HCT116 (cell line): ENCODE results near the gene HLA-DOA. TPM values are rescaled to one million over a fixed set of nuclear protein-coding genes. Genes with fewer than 3 reads are reported as not detected.

Experiments
- ATAC-seq: fragments of 200-7000 bp; cut with Tn5 transposase; 2 replicates; pipeline ENCODE4 v1.9.1; 2020; ENCODE audit warnings: mild to moderate bottlenecking, moderate library complexity
- BruUV-seq: library from RNA; stranded (reverse); fragments of 400-500 nt; replicated peaks from 2 replicates; lab custom pipeline; 2021; lab: Mats Ljungman, UMichigan
- CTCF ChIA-PET: fragments of 300-600 bp; sonication (Branson Sonifier 250); formaldehyde crosslinking; loops from one replicate; lab custom pipeline; 2021; ENCODE audit warnings: antibody characterized with exemption; lab: Charles Lee
- POLR2A ChIA-PET: fragments of 300-600, 350-600 bp; sonication (Branson Sonifier 250); formaldehyde crosslinking; loops from one replicate; lab custom pipeline; 2021; ENCODE audit warnings: antibody characterized with exemption; lab: Charles Lee
- RAD21 ChIA-PET, 2 experiments: fragments of 300-600 bp; sonication (Branson Sonifier 250); formaldehyde crosslinking; loops; one replicate each; lab custom pipeline; 2023; ENCODE audit warnings: low total read pairs in 2 of 2; ENCODE audit not compliant: uncharacterized antibody in 2 of 2, unreplicated experiment in 2 of 2, low non-redundant PET in 1 of 2; lab: Charles Lee
- DNase-seq: peaks from one replicate; pipeline ENCODE4 v3.0.0-alpha.2; 2010; ENCODE audit warnings: low read depth, low spot score
- H2AFZ ChIP-seq: fragments of 200-600 bp; shearing (Covaris generic), sonication (generic); 2 replicates; pipeline ENCODE4 v1.6.1; 2017; ENCODE audit warnings: low read depth, mixed run types, mixed read lengths, antibody characterized with exemption, low read length; ENCODE audit not compliant: poor library complexity, severe bottlenecking
- H3K27ac ChIP-seq: 2 replicates; pipeline ENCODE4 v1.5.1; 2012; ENCODE audit warnings: low read depth, low read length
- H3K27me3 ChIP-seq: fragments of 200-600 bp; sonication (generic); 2 replicates; pipeline ENCODE4 v1.6.1; 2016; ENCODE audit warnings: mixed run types, low read length, mixed read lengths; ENCODE audit not compliant: insufficient read depth
- H3K36me3 ChIP-seq, 2 experiments: fragments of 200-500 bp in 1 of 2; fragments of 200-600 bp in 1 of 2; sonication (Bioruptor generic) in 1 of 2; sonication (generic) in 1 of 2; 2 replicates each; pipeline versions ENCODE4 v1.5.1 to v1.6.1; 2014 to 2016; ENCODE audit warnings: low read length in 2 of 2, inconsistent platforms in 1 of 2, mixed read lengths in 1 of 2, mixed run types in 1 of 2; ENCODE audit not compliant: insufficient read depth in 2 of 2, control insufficient read depth in 1 of 2
- H3K4me1 ChIP-seq, 2 experiments: fragments of 200-600 bp in 1 of 2; sonication (generic) in 1 of 2; 2 replicates each; pipeline versions ENCODE4 v1.5.1 to v1.6.1; 2012 to 2017; ENCODE audit warnings: low read length in 2 of 2, inconsistent platforms in 1 of 2, mild to moderate bottlenecking in 1 of 2, mixed read lengths in 1 of 2, mixed run types in 1 of 2, moderate library complexity in 1 of 2; ENCODE audit not compliant: insufficient read depth in 2 of 2, control insufficient read depth in 1 of 2
- H3K4me2 ChIP-seq: fragments of 200-600 bp; sonication (generic); 2 replicates; pipeline ENCODE4 v1.6.1; 2017; ENCODE audit warnings: mixed run types, low read length, mixed read lengths
- H3K4me3 ChIP-seq, 2 experiments: fragments of 200-600 bp in 1 of 2; sonication (generic) in 1 of 2; replicated peaks in 1 of 2; 2 replicates each; pipeline ENCODE4 v1.5.1; 2011 to 2016; ENCODE audit warnings: low read length in 2 of 2, control low read depth in 1 of 2, low read depth in 1 of 2, mild to moderate bottlenecking in 1 of 2, mixed read lengths in 1 of 2, mixed run types in 1 of 2
- H3K79me2 ChIP-seq: fragments of 200-600 bp; sonication (generic); 2 replicates; pipeline ENCODE4 v1.6.1; 2017; ENCODE audit warnings: mild to moderate bottlenecking, mixed run types, low read length, moderate library complexity, mixed read lengths; ENCODE audit not compliant: insufficient read depth
- H3K9ac ChIP-seq: fragments of 200-600 bp; sonication (generic); 2 replicates; pipeline ENCODE4 v1.6.1; 2016; ENCODE audit warnings: low read length, mixed read lengths
- H3K9me2 ChIP-seq: fragments of 200-600 bp; sonication (generic), shearing (Covaris generic); 2 replicates; pipeline ENCODE4 v1.6.1; 2017; ENCODE audit warnings: mixed run types, mild to moderate bottlenecking, moderate library complexity; ENCODE audit not compliant: insufficient read depth
- H3K9me3 ChIP-seq, 2 experiments: fragments of 200-500 bp in 1 of 2; fragments of 200-600 bp in 1 of 2; sonication (Bioruptor generic) in 1 of 2; sonication (generic) in 1 of 2; 2 replicates each; pipeline ENCODE4 v1.6.1; 2014 to 2017; ENCODE audit warnings: low read length in 2 of 2, mixed read lengths in 2 of 2, inconsistent platforms in 1 of 2, low read depth in 1 of 2, mild to moderate bottlenecking in 1 of 2, mixed run types in 1 of 2, moderate library complexity in 1 of 2; ENCODE audit not compliant: control insufficient read depth in 1 of 2, insufficient read depth in 1 of 2
- H4K20me1 ChIP-seq: fragments of 200-600 bp; sonication (generic), shearing (Covaris generic); 2 replicates; pipeline ENCODE4 v1.6.1; 2017; ENCODE audit warnings: mixed run types, mild to moderate bottlenecking, moderate library complexity; ENCODE audit not compliant: insufficient read depth
- CBX3 ChIP-seq: IDR thresholded peaks from 2 replicates; pipeline ENCODE4 v1.6.1; 2012; ENCODE audit warnings: low read depth
- CEBPB ChIP-seq: IDR thresholded peaks from 2 replicates; pipeline ENCODE4 v1.6.1; 2012; ENCODE audit warnings: low read depth
- EGR1 ChIP-seq: IDR thresholded peaks from 2 replicates; pipeline ENCODE4 v1.6.1; 2012; ENCODE audit warnings: low read depth
- ELF1 ChIP-seq: IDR thresholded peaks from 2 replicates; pipeline ENCODE4 v1.6.1; 2012; ENCODE audit warnings: low read depth, borderline replicate concordance
- EZH2phosphoT487 ChIP-seq: fragments of 200-600 bp; IDR thresholded peaks from 2 replicates; pipeline ENCODE4 v1.6.1; 2018; ENCODE audit warnings: antibody characterized with exemption, borderline replicate concordance
- JUND ChIP-seq: IDR thresholded peaks from 2 replicates; pipeline ENCODE4 v1.6.1; 2012
- POLR2AphosphoS5 ChIP-seq: IDR thresholded peaks from 2 replicates; pipeline ENCODE4 v1.6.1; 2011; ENCODE audit warnings: mild to moderate bottlenecking, low read depth, low read length, moderate library complexity
- RAD21 ChIP-seq: IDR thresholded peaks from 2 replicates; pipeline ENCODE4 v1.6.1; 2012; ENCODE audit warnings: low read depth, mild to moderate bottlenecking
- SP1 ChIP-seq: IDR thresholded peaks from 2 replicates; pipeline ENCODE4 v1.6.1; 2012; ENCODE audit warnings: low read depth
- SRF ChIP-seq: IDR thresholded peaks from 2 replicates; pipeline ENCODE4 v1.6.1; 2012; ENCODE audit warnings: low read depth
- YY1 ChIP-seq: IDR thresholded peaks from 2 replicates; pipeline ENCODE4 v1.6.1; 2011; ENCODE audit warnings: low read length, low read depth, moderate library complexity, mild to moderate bottlenecking; ENCODE audit not compliant: insufficient replicate concordance; ENCODE audit errors: extremely low read depth
- ZBTB33 ChIP-seq: IDR thresholded peaks from 2 replicates; pipeline ENCODE4 v1.6.1; 2011; ENCODE audit warnings: mild to moderate bottlenecking, low read length, moderate library complexity; ENCODE audit not compliant: insufficient replicate concordance; ENCODE audit errors: extremely low read depth
- ZFX ChIP-seq: fragments of 450-650 bp; IDR thresholded peaks from 2 replicates; pipeline ENCODE4 v1.6.1; 2017
- ZNF274 ChIP-seq: fragments of 200-500 bp; sonication (Bioruptor generic); IDR thresholded peaks from 2 replicates; pipeline ENCODE4 v1.6.1; 2014; ENCODE audit warnings: mild to moderate bottlenecking, low read depth, low read length, inconsistent platforms
- intact Hi-C: fragments of 100-400 bp; cut with micrococcal nuclease; formaldehyde crosslinking; loops from 2 replicates; pipeline ENCODE4 v1.10.0; 2022
- total RNA-seq: library from RNA; stranded (reverse); gene quantifications from one replicate; pipeline ENCODE4 v1.2.1, GENCODE V29; 2021; ENCODE audit not compliant: unreplicated experiment
- TF ChIP-seq, protein P1 (sequence below), 3 experiments: fragments of 200-600 bp in 1 of 3; sonication (generic) in 1 of 3; IDR thresholded peaks in 2 of 3; conservative IDR thresholded peaks in 1 of 3; 2 replicates each; pipeline ENCODE4 v1.5.1; 2012 to 2017; ENCODE audit warnings: low read depth in 2 of 3, low read length in 2 of 3, antibody characterized with exemption in 1 of 3, borderline replicate concordance in 1 of 3, control low read depth in 1 of 3, mild to moderate bottlenecking in 1 of 3, mixed read lengths in 1 of 3, mixed run types in 1 of 3, moderate library complexity in 1 of 3; ENCODE audit not compliant: insufficient read depth in 1 of 3

Gene HLA-DOA
- total RNA-seq, 1 experiment from 2014 or later, result 0.39 TPM

DNA sequence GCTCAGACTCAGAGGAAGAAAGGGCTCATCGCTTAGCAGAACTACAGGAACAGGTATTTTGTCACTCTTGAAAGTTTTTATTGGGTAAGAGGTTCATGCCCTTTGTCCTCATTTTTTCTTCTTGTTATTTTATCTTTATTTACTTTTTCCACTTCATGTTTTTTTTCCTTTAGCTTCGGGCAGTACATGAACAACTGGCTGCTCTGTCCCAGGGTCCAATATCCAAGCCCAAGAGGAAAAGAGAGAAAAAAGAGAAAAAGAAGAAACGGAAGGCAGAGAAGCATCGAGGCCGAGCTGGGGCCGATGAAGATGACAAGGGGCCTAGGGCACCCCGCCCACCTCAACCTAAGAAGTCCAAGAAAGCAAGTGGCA is 31.5 kb downstream of the HLA-DOA start:
- Histone ChIP-seq H3K4me1 (peaks cover 5 to 18% of the 10 kb centered on the region in 2 experiments; a peak in 3 of 4 replicates), H3K9ac (no peak overlapping the region), H3K27me3 (no peaks in the 10 kb centered on the region), H4K20me1 (peaks cover 92% of the 10 kb centered on the region), H3K4me3 (no peak overlapping the region), H3K36me3 (peaks cover 77 to 85% of the 10 kb centered on the region in 2 experiments), H3K79me2 (peaks cover 79% of the 10 kb centered on the region), H3K9me3 (no peaks in the 10 kb centered on the region), H2AFZ (no peak overlapping the region), H3K27ac (no peak overlapping the region), H3K9me2 (no peaks in the 10 kb centered on the region), H3K4me2 (no peak overlapping the region)
- no TSS peak for BruUV-seq
- ATAC-seq (no peak), DNase-seq (no peak)
- TF ChIP-seq SRF, result no peak
- TF ChIP-seq SP1, result no peak
- no peak for TF ChIP-seq ELF1
- TF ChIP-seq YY1, result no peak
- TF ChIP-seq ZBTB33, result no peak
- TF ChIP-seq JUND, result no peak
- TF ChIP-seq, protein P1, sequence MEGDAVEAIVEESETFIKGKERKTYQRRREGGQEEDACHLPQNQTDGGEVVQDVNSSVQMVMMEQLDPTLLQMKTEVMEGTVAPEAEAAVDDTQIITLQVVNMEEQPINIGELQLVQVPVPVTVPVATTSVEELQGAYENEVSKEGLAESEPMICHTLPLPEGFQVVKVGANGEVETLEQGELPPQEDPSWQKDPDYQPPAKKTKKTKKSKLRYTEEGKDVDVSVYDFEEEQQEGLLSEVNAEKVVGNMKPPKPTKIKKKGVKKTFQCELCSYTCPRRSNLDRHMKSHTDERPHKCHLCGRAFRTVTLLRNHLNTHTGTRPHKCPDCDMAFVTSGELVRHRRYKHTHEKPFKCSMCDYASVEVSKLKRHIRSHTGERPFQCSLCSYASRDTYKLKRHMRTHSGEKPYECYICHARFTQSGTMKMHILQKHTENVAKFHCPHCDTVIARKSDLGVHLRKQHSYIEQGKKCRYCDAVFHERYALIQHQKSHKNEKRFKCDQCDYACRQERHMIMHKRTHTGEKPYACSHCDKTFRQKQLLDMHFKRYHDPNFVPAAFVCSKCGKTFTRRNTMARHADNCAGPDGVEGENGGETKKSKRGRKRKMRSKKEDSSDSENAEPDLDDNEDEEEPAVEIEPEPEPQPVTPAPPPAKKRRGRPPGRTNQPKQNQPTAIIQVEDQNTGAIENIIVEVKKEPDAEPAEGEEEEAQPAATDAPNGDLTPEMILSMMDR (IDR thresholded peaks at IDR 0.05 in 2 of 3, conservative IDR thresholded peaks at IDR 0.05 in 1 of 3; ENCODE audit: borderline replicate concordance in 1 of 3, insufficient read depth in 1 of 3, low read depth in 2 of 3, low read length in 2 of 3), result no peak
- no peak for TF ChIP-seq EZH2phosphoT487
- TF ChIP-seq RAD21, result no peak
- TF ChIP-seq CBX3, result no peak
- no peak for TF ChIP-seq POLR2AphosphoS5
- no peak for TF ChIP-seq ZNF274
- no peak for TF ChIP-seq CEBPB
- TF ChIP-seq EGR1, result no peak
- no peak for TF ChIP-seq ZFX
- RAD21 ChIA-PET, result no interaction called here
- intact Hi-C loops, result no loop called here
- POLR2A ChIA-PET, result interaction anchor here (1.6 kb wide), 1 partner anchor 36 kb away, joined by 3 read pairs; no protein-coding TSS in a partner anchor
- CTCF ChIA-PET, result no interaction called here
